Prostate gland (tissue), 2 donors: Measurements from ENCODE around the gene ST7L.

ENCODE experiments used
- CTCF ChIP-seq, 4 experiments: fragments of 200-600 bp in 2 of 4; fragments of 450-650 bp in 2 of 4; sonication (generic) in 2 of 4; IDR thresholded peaks; 1 replicate in 3 of 4; 2 replicates in 1 of 4; pipeline ENCODE4 v1.5.1; 2016 to 2019; ENCODE audit warnings: antibody characterized with exemption in 4 of 4, mild to moderate bottlenecking in 2 of 4, moderate library complexity in 2 of 4
- POLR2A ChIP-seq: fragments of 450-650 bp; IDR thresholded peaks from one replicate; pipeline ENCODE4 v1.6.1; 2016; ENCODE audit warnings: antibody characterized with exemption, mild to moderate bottlenecking
- POLR2AphosphoS5 ChIP-seq: sonication (generic); formaldehyde crosslinking; IDR thresholded peaks from one replicate; pipeline ENCODE4 v1.6.1; 2017; ENCODE audit warnings: antibody characterized with exemption

- TF ChIP-seq CTCF (IDR thresholded peaks at IDR 0.05): no peak
- TF ChIP-seq POLR2A: no peak
- no peak for TF ChIP-seq POLR2AphosphoS5
Observed at GRCh38 chr1:112558634-112559033, 60.3 kb downstream of the ST7L start.
